GM12801 (cell line): Measurements from ENCODE around the gene PLIN3.

ENCODE experiments used
- CTCF ChIP-seq: IDR thresholded peaks from one replicate; pipeline ENCODE4 v1.5.1; 2011; ENCODE audit warnings: control low read depth; ENCODE audit not compliant: insufficient read length; ENCODE audit errors: extremely low read depth

PLIN3 gene

GRCh38 chr19:4811328-4812131 lies 55.9 kb downstream of the PLIN3 start:
- TF ChIP-seq CTCF = no peak

GRCh38 chr19:4807188-4807587 lies 60.3 kb downstream of the PLIN3 start:
- TF ChIP-seq CTCF = no peak

GRCh38 chr19:4806384-4806783 lies 61.1 kb downstream of the PLIN3 start:
- TF ChIP-seq CTCF = no peak

GRCh38 chr19:4803736-4804695 lies 63.5 kb downstream of the PLIN3 start:
- TF ChIP-seq CTCF = no peak

- TF ChIP-seq CTCF = no peak
Measured at GRCh38 chr19:4802711-4803110, 64.8 kb downstream of the PLIN3 start.

GRCh38 chr19:4801085-4801619 lies 66.3 kb downstream of the PLIN3 start:
- TF ChIP-seq CTCF = no peak

- no peak for TF ChIP-seq CTCF
Measured at GRCh38 chr19:4800591-4801081, 66.8 kb downstream of the PLIN3 start.
